HEK293 (cell line): Measurements from ENCODE around the gene PLK1.

ENCODE experiments used
- KLF1 ChIP-seq: fragments of 450-650 bp; formaldehyde crosslinking; IDR thresholded peaks from 2 replicates; pipeline ENCODE4 v1.5.1; 2016; ENCODE audit warnings: missing biosample characterization, missing genetic modification characterization
- KLF16 ChIP-seq: fragments of 450-650 bp; formaldehyde crosslinking; IDR thresholded peaks from 2 replicates; pipeline ENCODE4 v1.5.1; 2017; ENCODE audit warnings: missing biosample characterization, missing genetic modification characterization
- MZF1 ChIP-seq: fragments of 450-650 bp; formaldehyde crosslinking; IDR thresholded peaks from 2 replicates; pipeline ENCODE4 v1.5.1; 2017; ENCODE audit warnings: missing biosample characterization, missing genetic modification characterization, borderline replicate concordance
- PRDM2 ChIP-seq: fragments of 450-650 bp; formaldehyde crosslinking; IDR thresholded peaks from 2 replicates; pipeline ENCODE4 v1.5.1; 2016; ENCODE audit warnings: missing biosample characterization, missing genetic modification characterization, borderline replicate concordance
- REST ChIP-seq: fragments of 450-650 bp; formaldehyde crosslinking; IDR thresholded peaks from 2 replicates; pipeline ENCODE4 v1.5.1; 2016; ENCODE audit warnings: missing biosample characterization, missing genetic modification characterization
- SCRT1 ChIP-seq: fragments of 450-650 bp; formaldehyde crosslinking; IDR thresholded peaks from 2 replicates; pipeline ENCODE4 v1.5.1; 2016; ENCODE audit warnings: missing biosample characterization, missing genetic modification characterization, borderline replicate concordance
- SP3 ChIP-seq: fragments of 450-650 bp; formaldehyde crosslinking; IDR thresholded peaks from 2 replicates; pipeline ENCODE4 v1.5.1; 2016; ENCODE audit warnings: missing biosample characterization, missing genetic modification characterization
- TSHZ1 ChIP-seq: fragments of 450-650 bp; formaldehyde crosslinking; IDR thresholded peaks from 2 replicates; pipeline ENCODE4 v1.5.1; 2016; ENCODE audit warnings: missing biosample characterization, missing genetic modification characterization, borderline replicate concordance
- YY2 ChIP-seq: fragments of 450-650 bp; formaldehyde crosslinking; IDR thresholded peaks from 2 replicates; pipeline ENCODE4 v1.5.1; 2016; ENCODE audit warnings: missing biosample characterization, missing genetic modification characterization
- ZBTB1 ChIP-seq: fragments of 450-650 bp; formaldehyde crosslinking; IDR thresholded peaks from 2 replicates; pipeline ENCODE4 v1.5.1; 2016; ENCODE audit warnings: missing biosample characterization, missing genetic modification characterization
- ZBTB48 ChIP-seq: fragments of 450-650 bp; formaldehyde crosslinking; IDR thresholded peaks from 2 replicates; pipeline ENCODE4 v1.5.1; 2016; ENCODE audit warnings: missing biosample characterization, missing genetic modification characterization
- ZBTB7A ChIP-seq: fragments of 450-650 bp; formaldehyde crosslinking; IDR thresholded peaks from 2 replicates; pipeline ENCODE4 v1.5.1; 2016; ENCODE audit warnings: low read depth, missing biosample characterization, missing genetic modification characterization
- ZFP37 ChIP-seq: fragments of 450-650 bp; formaldehyde crosslinking; IDR thresholded peaks from 2 replicates; pipeline ENCODE4 v1.5.1; 2016; ENCODE audit warnings: missing biosample characterization, missing genetic modification characterization
- ZIC2 ChIP-seq: fragments of 450-650 bp; formaldehyde crosslinking; IDR thresholded peaks from 2 replicates; pipeline ENCODE4 v1.5.1; 2016; ENCODE audit warnings: missing biosample characterization, missing genetic modification characterization
- ZNF121 ChIP-seq: fragments of 450-650 bp; formaldehyde crosslinking; IDR thresholded peaks from 2 replicates; pipeline ENCODE4 v1.5.1; 2016; ENCODE audit warnings: missing biosample characterization, missing genetic modification characterization
- ZNF140 ChIP-seq: fragments of 450-650 bp; formaldehyde crosslinking; IDR thresholded peaks from 2 replicates; pipeline ENCODE4 v1.5.1; 2016; ENCODE audit warnings: missing biosample characterization, missing genetic modification characterization
- ZNF16 ChIP-seq: fragments of 450-650 bp; formaldehyde crosslinking; IDR thresholded peaks from 2 replicates; pipeline ENCODE4 v1.5.1; 2016; ENCODE audit warnings: low read depth, missing biosample characterization, missing genetic modification characterization
- ZNF341 ChIP-seq: fragments of 450-650 bp; formaldehyde crosslinking; IDR thresholded peaks from 2 replicates; pipeline ENCODE4; 2016; ENCODE audit warnings: low read depth, missing biosample characterization, missing genetic modification characterization
- ZNF416 ChIP-seq: fragments of 450-650 bp; formaldehyde crosslinking; IDR thresholded peaks from 2 replicates; pipeline ENCODE4 v1.5.1; 2016; ENCODE audit warnings: missing biosample characterization, missing genetic modification characterization
- ZNF433 ChIP-seq: fragments of 450-650 bp; formaldehyde crosslinking; IDR thresholded peaks from 2 replicates; pipeline ENCODE4 v1.5.1; 2016; ENCODE audit warnings: missing biosample characterization, missing genetic modification characterization, low read depth
- ZNF544 ChIP-seq: fragments of 450-650 bp; formaldehyde crosslinking; IDR thresholded peaks from 2 replicates; pipeline ENCODE4 v1.5.0; 2017; ENCODE audit warnings: missing biosample characterization, missing genetic modification characterization
- ZNF549 ChIP-seq: fragments of 450-650 bp; IDR thresholded peaks from 2 replicates; pipeline ENCODE4 v1.5.1; 2018; ENCODE audit warnings: missing biosample characterization, missing genetic modification characterization, mild to moderate bottlenecking, inconsistent platforms, moderate library complexity
- ZNF558 ChIP-seq: fragments of 450-650 bp; formaldehyde crosslinking; IDR thresholded peaks from 2 replicates; pipeline ENCODE4 v1.5.1; 2016; ENCODE audit warnings: missing biosample characterization, missing genetic modification characterization
- ZNF561 ChIP-seq: fragments of 450-650 bp; IDR thresholded peaks from 2 replicates; pipeline ENCODE4 v1.5.1; 2018; ENCODE audit warnings: missing biosample characterization, missing genetic modification characterization, borderline replicate concordance
- ZNF654 ChIP-seq: fragments of 450-650 bp; formaldehyde crosslinking; IDR thresholded peaks from 2 replicates; pipeline ENCODE4 v1.5.1; 2016; ENCODE audit warnings: low read depth, missing biosample characterization, missing genetic modification characterization
- ZNF670 ChIP-seq: fragments of 450-650 bp; formaldehyde crosslinking; IDR thresholded peaks from 2 replicates; pipeline ENCODE4 v1.5.1; 2016; ENCODE audit warnings: missing biosample characterization, missing genetic modification characterization, low read depth
- ZNF701 ChIP-seq: fragments of 450-650 bp; formaldehyde crosslinking; IDR thresholded peaks from 2 replicates; pipeline ENCODE4 v1.5.1; 2016; ENCODE audit warnings: missing biosample characterization, missing genetic modification characterization
- ZNF768 ChIP-seq: fragments of 450-650 bp; formaldehyde crosslinking; IDR thresholded peaks from 2 replicates; pipeline ENCODE4 v1.5.1; 2018; ENCODE audit warnings: missing biosample characterization, mild to moderate bottlenecking, missing genetic modification characterization
- ZNF785 ChIP-seq: fragments of 450-650 bp; formaldehyde crosslinking; IDR thresholded peaks from 2 replicates; pipeline ENCODE4 v1.5.1; 2016; ENCODE audit warnings: missing biosample characterization, missing genetic modification characterization

The PLK1 gene

GRCh38 chr16:23679274-23679985 lies 741 bp downstream of the PLK1 start (continued):
- TF ChIP-seq PRDM2 (tag by site-specific recombination) (no peak), ZNF549 (tag by site-specific recombination) (no peak), ZNF16 (tag by site-specific recombination) (no peak), SCRT1 (no peak), TSHZ1 (tag by site-specific recombination) (no peak), ZBTB1 (no peak), ZBTB48 (tag by site-specific recombination) (no peak; the same call in 1 of the 2 replicates), MZF1 (tag by site-specific recombination) (no peak), ZIC2 (no peak; the same call in 1 of the 2 replicates), YY2 (tag by site-specific recombination) (no peak), KLF16 (tag by site-specific recombination) (no peak), ZNF544 (tag by site-specific recombination) (no peak), ZNF670 (tag by site-specific recombination) (no peak), ZNF140 (tag by site-specific recombination) (no peak), SP3 (tag by site-specific recombination) (peak; percentile 44), ZNF768 (tag by site-specific recombination) (no peak), ZNF701 (tag by site-specific recombination) (no peak), ZNF416 (no peak), ZBTB7A (tag by site-specific recombination) (no peak), ZNF785 (tag by site-specific recombination) (no peak), ZNF341 (peak; percentile 39; the same call in 1 of the 2 replicates), ZNF558 (no peak), ZNF433 (tag by site-specific recombination) (no peak), KLF1 (peak; percentile 82), ZNF121 (no peak), ZFP37 (tag by site-specific recombination) (no peak), REST (tag by site-specific recombination) (0 out of 2 replicates have a peak, but pooled peaks have one; percentile 28), ZNF561 (no peak), ZNF654 (tag by site-specific recombination) (no peak)
